HepG2 (cell line): Measurements from ENCODE around the gene TPCN2. TPM values are rescaled to one million over a fixed set of nuclear protein-coding genes. Genes with fewer than 3 reads are reported as not detected.

Experiments
- ATAC-seq: fragments of 200-7000 bp; cut with Tn5 transposase; 3 replicates; pipeline ENCODE4 v1.9.1; 2020; ENCODE audit warnings: mild to moderate bottlenecking, moderate library complexity
- BruUV-seq: library from RNA; stranded (reverse); fragments of 400-500 nt; replicated peaks from 2 replicates; lab custom pipeline; 2021; lab: Mats Ljungman, UMichigan
- CTCF ChIA-PET: fragments of 300-600 bp; formaldehyde crosslinking; extraction: SDS; loops from one replicate; lab custom pipeline; 2021; ENCODE audit warnings: low total read pairs, inconsistent platforms, low intra/inter-chr PET ratio; lab: Yijun Ruan, JAX
- POLR2A ChIA-PET: fragments of 350-600 bp; sonication (Branson Sonifier 250); formaldehyde crosslinking; loops from one replicate; lab custom pipeline; 2020; ENCODE audit warnings: antibody characterized with exemption, inconsistent platforms; lab: Yijun Ruan, JAX
- DNase-seq: peaks from one replicate; pipeline ENCODE4 v3.0.0-alpha.2; 2015; ENCODE audit warnings: low spot score
- FAIRE-seq: peaks from 3 replicates; lab custom pipeline; 2011; peaks lifted over from hg19 to GRCh38; lab: Jason Lieb, UNC
- H2AFZ ChIP-seq: one replicate; pipeline ENCODE4 v1.6.1; 2011; ENCODE audit warnings: low read length, inconsistent platforms
- H3K27ac ChIP-seq: fragments of 300-600 bp; 3 replicates; pipeline ENCODE4 v1.8.0; 2011; ENCODE audit warnings: mixed run types, mild to moderate bottlenecking, mixed read lengths, low read length, inconsistent platforms; ENCODE audit not compliant: insufficient read depth; ENCODE audit errors: extremely low read length
- H3K27me3 ChIP-seq, 2 experiments: fragments of 200-600 bp in 1 of 2; 2 replicates in 1 of 2; 3 replicates in 1 of 2; pipeline versions ENCODE4 v1.6.0 to v1.8.0; 2011; ENCODE audit warnings: low read length in 2 of 2, mild to moderate bottlenecking in 2 of 2, moderate library complexity in 2 of 2, inconsistent platforms in 1 of 2; ENCODE audit not compliant: insufficient read depth in 2 of 2, control insufficient read depth in 1 of 2
- H3K36me3 ChIP-seq, 2 experiments: fragments of 200-600 bp in 1 of 2; replicated peaks in 1 of 2; 2 replicates in 1 of 2; 3 replicates in 1 of 2; pipeline versions ENCODE4 v1.5.1 to v1.8.0; 2011; ENCODE audit warnings: low read length in 2 of 2, inconsistent platforms in 1 of 2; ENCODE audit not compliant: insufficient read depth in 2 of 2, control insufficient read depth in 1 of 2
- H3K4me1 ChIP-seq: 2 replicates; pipeline ENCODE4 v1.5.1; 2012; ENCODE audit warnings: low read length, inconsistent platforms; ENCODE audit not compliant: insufficient read depth
- H3K4me2 ChIP-seq: 2 replicates; pipeline ENCODE4 v1.6.0; 2011; ENCODE audit warnings: low read depth, low read length, inconsistent platforms
- H3K4me3 ChIP-seq, 3 experiments: fragments of 200-600 bp in 1 of 3; sonication (generic), shearing (Covaris generic) in 1 of 3; replicated peaks in 1 of 3; 2 replicates each; pipeline ENCODE4 v1.5.1; 2011 to 2016; ENCODE audit warnings: low read length in 3 of 3, inconsistent platforms in 2 of 3, low read depth in 2 of 3, mild to moderate bottlenecking in 2 of 3, control low read depth in 1 of 3, mixed read lengths in 1 of 3; ENCODE audit not compliant: insufficient read depth in 1 of 3
- H3K79me2 ChIP-seq: one replicate; pipeline ENCODE4 v1.6.1; 2011; ENCODE audit warnings: low read length, inconsistent platforms; ENCODE audit not compliant: insufficient read depth
- H3K9ac ChIP-seq: 2 replicates; pipeline ENCODE4 v1.6.0; 2011; ENCODE audit warnings: mild to moderate bottlenecking, low read depth, low read length, inconsistent platforms; ENCODE audit not compliant: insufficient read depth
- H3K9me3 ChIP-seq: 2 replicates; pipeline ENCODE4 v1.5.1; 2012; ENCODE audit warnings: mild to moderate bottlenecking, low read length
- H4K20me1 ChIP-seq: 2 replicates; pipeline ENCODE4 v1.6.0; 2011; ENCODE audit warnings: inconsistent platforms, mild to moderate bottlenecking, low read length, moderate library complexity; ENCODE audit not compliant: insufficient read depth
- AFF4 ChIP-seq: sonication (generic); formaldehyde crosslinking; IDR thresholded peaks from 2 replicates; pipeline ENCODE4 v1.4.0; 2020; ENCODE audit warnings: missing genetic modification reagents
- KDM3A ChIP-seq: IDR thresholded peaks from 2 replicates; pipeline ENCODE4 v1.6.1; 2018; ENCODE audit warnings: low read depth, missing compliant biosample characterization
- NBN ChIP-seq: fragments of 450-650 bp; conservative IDR thresholded peaks from 2 replicates; pipeline ENCODE4 v1.6.1; 2017
- PLSCR1 ChIP-seq: sonication (generic); formaldehyde crosslinking; IDR thresholded peaks from 2 replicates; pipeline ENCODE4 v1.5.0; 2020; ENCODE audit warnings: missing genetic modification reagents, mild to moderate bottlenecking, borderline replicate concordance
- ZNF576 ChIP-seq: sonication (generic); formaldehyde crosslinking; IDR thresholded peaks from 2 replicates; pipeline ENCODE4 v1.4.0; 2020; ENCODE audit warnings: mild to moderate bottlenecking, missing genetic modification reagents
- ZNF614 ChIP-seq: IDR thresholded peaks from 2 replicates; pipeline ENCODE4 v1.6.1; 2018; ENCODE audit warnings: missing biosample characterization, missing genetic modification reagents, inconsistent platforms, borderline replicate concordance
- WGBS: methylation state at CpG from one replicate; pipeline ENCODE4 v1.1.6; 2017; ENCODE audit warnings: low lambda C conversion rate; 5-methylcytosine and 5-hydroxymethylcytosine counted together
- in situ Hi-C: cut with HindIII; loops from 2 replicates; pipeline ENCODE4 v1.10.0; 2017; ENCODE audit warnings: low pct_unique_long_range_greater_than_20kb; ENCODE audit not compliant: extremely low pct_ligation_motif_present
- intact Hi-C: fragments of 100-400 bp; cut with micrococcal nuclease; formaldehyde crosslinking; loops from one replicate; pipeline ENCODE4 v1.10.0; 2022; ENCODE audit not compliant: unreplicated experiment
- polyA plus RNA-seq, 8 experiments: library from polyadenylated mRNA; depleted of rRNA in 3 of 8; stranded (reverse) in 7 of 8; unstranded in 1 of 8; fragments of >200 nt; fragmentation: Illumina TruSeq in 4 of 8; extraction: Trizol in 4 of 8; gene quantifications; 2 replicates each; pipeline versions ENCODE4 v1.2.1 to v1.2.3, GENCODE V29; 2011 to 2016; ENCODE audit warnings: low read depth in 4 of 8, missing spikeins in 1 of 8, mixed read lengths in 1 of 8; ENCODE audit not compliant: insufficient read depth in 1 of 8
- total RNA-seq, 5 experiments: library from RNA; depleted of rRNA; stranded (reverse); fragments of >200 nt; fragmentation: Illumina TruSeq; extraction: Trizol; gene quantifications; 2 replicates each; pipeline ENCODE4 v1.2.3, GENCODE V29; 2016; ENCODE audit warnings: low read depth in 1 of 5

TPCN2 gene
- total and polyA plus RNA-seq, 2 of the 13 experiments (the other 11 are each of a cell fraction or from before 2014, with no cell fraction given), result 5.6 to 5.9 TPM

- in situ Hi-C loops, result loop anchor here (10.0 kb wide), 1 partner anchor 574 kb away; the partner anchor contains the start of gene LTO1
- H3K9me3 ChIP-seq, result no peaks in the 10 kb centered on the region
- no peaks in the 10 kb centered on the region for H3K4me1 ChIP-seq
- no peak overlapping the region for H3K9ac ChIP-seq
- 0 out of 2 replicates have a peak, but pooled peaks cover 4% of the 10 kb centered on the region for H4K20me1 ChIP-seq
- no TSS peak for BruUV-seq
- peaks cover 0 to 26% of the 10 kb centered on the region in 2 experiments; a peak in 3 of 5 replicates for H3K27me3 ChIP-seq
- no CpG with 5 or more reads among the region's 13 CpGs for WGBS
- DNase-seq, result no peak
- H3K4me2 ChIP-seq, result no peak overlapping the region
- POLR2A ChIA-PET, result no interaction called here
- H2AFZ ChIP-seq, result no peak overlapping the region
- CTCF ChIA-PET, result interaction anchor here (0.8 to 3.5 kb wide), 5 partner anchors 31 to 583 kb away, joined by 5 to 22 read pairs (median 14); no protein-coding TSS in a partner anchor
- FAIRE-seq, result no peak
- no peak; the same call in 2 of the 3 replicates for ATAC-seq
- no peaks in the 10 kb centered on the region for H3K36me3 ChIP-seq
- intact Hi-C loops, result loop anchor here (1.0 to 10.0 kb wide), 2 partner anchors 544 to 570 kb away; partner anchors contain the start of gene CCND1
- no peak overlapping the region for H3K4me3 ChIP-seq
- H3K27ac ChIP-seq, result no peak overlapping the region
- H3K79me2 ChIP-seq, result no peaks in the 10 kb centered on the region
- no peak for TF ChIP-seq AFF4
- no peak for TF ChIP-seq ZNF614
- TF ChIP-seq ZNF576 (CRISPR knock-in tag), result no peak
- TF ChIP-seq PLSCR1 (CRISPR knock-in tag), result no peak
- no peak for TF ChIP-seq NBN
- no peak for TF ChIP-seq KDM3A (CRISPR knock-in tag)
Observed at GRCh38 chr11:69100454-69101114, 51.9 kb downstream of the TPCN2 start.
